ENCODE results near the gene TOP2B. TPM values are rescaled to one million over a fixed set of nuclear protein-coding genes. Genes with fewer than 3 reads are reported as not detected.

TOP2B gene
- total and polyA plus RNA-seq, 4 donors: 211 to 331 (median 254) TPM

DNA sequence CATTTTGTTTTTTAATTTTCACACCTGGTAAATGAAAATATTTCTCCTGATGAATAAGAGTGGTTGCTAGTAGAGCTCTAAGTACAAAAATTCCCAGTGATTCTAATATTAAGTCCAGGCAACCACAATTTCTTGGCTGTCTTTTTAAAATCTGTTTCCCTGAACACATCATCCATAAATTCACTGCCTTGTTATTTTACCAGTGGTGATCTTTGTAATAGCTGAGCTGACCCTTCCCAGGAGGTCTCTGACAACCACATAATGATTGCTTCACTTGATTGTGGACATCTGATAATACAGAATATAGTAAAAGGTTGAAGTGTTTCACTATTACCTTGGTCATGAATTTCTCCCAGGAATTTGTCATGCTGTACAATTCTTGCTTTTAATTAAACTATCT, 13.9 kb upstream of the TOP2B start:
- no peak for DNase-seq (ENCODE audit: low read depth in 4 of 6, low spot score in 6 of 6)
- Histone ChIP-seq H3K4me3 (ENCODE audit: low read depth, low read length) (no peak overlapping the region), H3K27me3 (ENCODE audit: control insufficient read depth, insufficient read depth, low read length) (no peaks in the 10 kb centered on the region), H3K9me3 (ENCODE audit: control insufficient read depth, insufficient read depth, low read length) (no peaks in the 10 kb centered on the region), H3K36me3 (ENCODE audit: control insufficient read depth, insufficient read depth, low read length) (no peaks in the 10 kb centered on the region), H3K27ac (ENCODE audit: low read depth, low read length) (no peak overlapping the region), H3K4me1 (ENCODE audit: control insufficient read depth, insufficient read depth, low read length) (no peaks in the 10 kb centered on the region)

DNA sequence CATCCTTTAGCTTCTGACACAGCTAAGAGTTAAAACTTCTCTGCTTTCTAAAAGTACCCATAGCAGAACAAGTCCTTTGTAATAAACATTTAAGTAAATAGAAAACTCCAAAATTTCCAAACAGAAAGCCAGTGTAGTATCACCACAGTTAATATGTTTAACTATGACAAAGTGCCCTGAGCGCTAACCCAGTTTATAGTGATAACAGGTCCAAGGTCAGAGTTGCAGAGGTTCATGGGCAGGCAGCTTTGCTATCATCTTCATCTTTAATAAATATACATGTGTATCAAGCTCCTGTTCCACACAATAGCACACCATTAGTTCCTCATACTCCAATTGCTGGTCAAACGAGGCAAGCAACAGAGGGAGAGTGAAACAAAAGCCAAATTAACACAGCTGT, 12.4 kb upstream of the TOP2B start:
- 80% methylated on average over 1 of the region's 2 CpGs for WGBS (ENCODE audit: insufficient coverage)
- H3K27ac ChIP-seq (ENCODE audit: low read depth, low read length): no peak overlapping the region

DNA sequence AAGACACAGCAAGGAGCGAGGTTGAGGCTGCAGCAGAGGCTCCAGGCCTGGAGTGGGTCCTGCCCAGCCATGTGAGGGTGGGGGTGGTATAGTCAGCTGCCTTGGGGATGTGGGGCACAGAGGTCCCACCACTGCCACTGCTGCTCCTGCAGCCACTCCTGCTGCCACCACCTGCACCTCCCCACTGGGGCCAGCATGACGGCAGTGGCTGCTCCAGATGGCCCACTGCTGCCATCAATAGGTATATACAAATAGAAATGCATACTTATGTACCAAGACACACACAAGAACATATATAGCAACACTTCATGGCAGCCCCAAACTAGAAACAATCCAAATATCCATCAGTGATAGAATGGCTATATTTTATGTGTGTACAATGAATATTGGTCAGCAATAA, 10.0 kb upstream of the TOP2B start:
- H3K9me3 ChIP-seq (ENCODE audit: control insufficient read depth, insufficient read depth, low read length): no peaks in the 10 kb centered on the region
- H3K27ac ChIP-seq (ENCODE audit: low read depth, low read length): no peak overlapping the region
- H3K4me3 ChIP-seq (ENCODE audit: low read depth, low read length): no peak overlapping the region
- WGBS (ENCODE audit: insufficient coverage): no CpG with 5 or more reads among the region's 2 CpGs
- DNase-seq (ENCODE audit: low read depth in 4 of 6, low spot score in 6 of 6): no peak
- H3K27me3 ChIP-seq (ENCODE audit: control insufficient read depth, insufficient read depth, low read length): no peaks in the 10 kb centered on the region
- H3K36me3 ChIP-seq (ENCODE audit: control insufficient read depth, insufficient read depth, low read length): no peaks in the 10 kb centered on the region
- no peaks in the 10 kb centered on the region for H3K4me1 ChIP-seq (ENCODE audit: control insufficient read depth, insufficient read depth, low read length)

More for the DNA sequence above, 12.4 kb upstream of the TOP2B start:
- Histone ChIP-seq H3K4me3 (ENCODE audit: low read depth, low read length) (no peak overlapping the region), H3K36me3 (ENCODE audit: control insufficient read depth, insufficient read depth, low read length) (no peaks in the 10 kb centered on the region), H3K9me3 (ENCODE audit: control insufficient read depth, insufficient read depth, low read length) (no peaks in the 10 kb centered on the region), H3K4me1 (ENCODE audit: control insufficient read depth, insufficient read depth, low read length) (no peaks in the 10 kb centered on the region), H3K27me3 (ENCODE audit: control insufficient read depth, insufficient read depth, low read length) (no peaks in the 10 kb centered on the region)
- DNase-seq (ENCODE audit: low read depth in 4 of 6, low spot score in 6 of 6): no peak

DNA sequence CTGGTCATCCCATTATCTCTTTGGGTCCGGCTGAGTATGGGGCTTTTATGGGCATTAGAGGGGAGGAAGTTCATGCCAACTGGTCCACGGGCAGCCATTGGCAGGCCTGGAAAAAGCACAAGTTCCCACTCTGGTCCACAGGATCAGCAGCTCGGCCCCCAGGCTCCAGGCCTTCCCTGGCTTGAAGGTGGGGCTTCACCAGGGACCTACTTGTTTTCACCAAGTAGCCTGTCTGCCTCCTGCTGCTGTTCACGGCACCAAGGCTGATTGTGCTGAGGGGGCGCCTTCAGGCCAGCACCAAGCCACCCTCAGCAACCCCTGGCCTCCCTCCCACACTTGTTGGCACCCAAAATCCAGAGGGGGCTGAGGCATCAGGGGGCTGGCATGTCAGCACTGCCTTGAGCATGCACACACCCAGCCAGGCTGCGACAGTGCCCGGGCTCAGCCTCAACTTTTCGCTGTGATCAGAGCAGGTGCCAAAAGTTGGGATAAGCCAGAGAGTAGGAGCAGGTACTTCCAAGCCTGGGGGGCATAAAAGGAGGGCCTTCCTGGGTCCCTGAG, 9.1 kb upstream of the TOP2B start:
- H3K4me1 ChIP-seq (ENCODE audit: control insufficient read depth, insufficient read depth, low read length): no peaks in the 10 kb centered on the region
- no peak for DNase-seq (ENCODE audit: low read depth in 4 of 6, low spot score in 6 of 6)
- H3K9me3 ChIP-seq (ENCODE audit: control insufficient read depth, insufficient read depth, low read length): no peaks in the 10 kb centered on the region
- WGBS (ENCODE audit: insufficient coverage): 94% methylated on average over 8 of the region's 8 CpGs
- no peak overlapping the region for H3K27ac ChIP-seq (ENCODE audit: low read depth, low read length)
- H3K36me3 ChIP-seq (ENCODE audit: control insufficient read depth, insufficient read depth, low read length): no peaks in the 10 kb centered on the region
- H3K4me3 ChIP-seq (ENCODE audit: low read depth, low read length): no peak overlapping the region
- no peaks in the 10 kb centered on the region for H3K27me3 ChIP-seq (ENCODE audit: control insufficient read depth, insufficient read depth, low read length)

DNA sequence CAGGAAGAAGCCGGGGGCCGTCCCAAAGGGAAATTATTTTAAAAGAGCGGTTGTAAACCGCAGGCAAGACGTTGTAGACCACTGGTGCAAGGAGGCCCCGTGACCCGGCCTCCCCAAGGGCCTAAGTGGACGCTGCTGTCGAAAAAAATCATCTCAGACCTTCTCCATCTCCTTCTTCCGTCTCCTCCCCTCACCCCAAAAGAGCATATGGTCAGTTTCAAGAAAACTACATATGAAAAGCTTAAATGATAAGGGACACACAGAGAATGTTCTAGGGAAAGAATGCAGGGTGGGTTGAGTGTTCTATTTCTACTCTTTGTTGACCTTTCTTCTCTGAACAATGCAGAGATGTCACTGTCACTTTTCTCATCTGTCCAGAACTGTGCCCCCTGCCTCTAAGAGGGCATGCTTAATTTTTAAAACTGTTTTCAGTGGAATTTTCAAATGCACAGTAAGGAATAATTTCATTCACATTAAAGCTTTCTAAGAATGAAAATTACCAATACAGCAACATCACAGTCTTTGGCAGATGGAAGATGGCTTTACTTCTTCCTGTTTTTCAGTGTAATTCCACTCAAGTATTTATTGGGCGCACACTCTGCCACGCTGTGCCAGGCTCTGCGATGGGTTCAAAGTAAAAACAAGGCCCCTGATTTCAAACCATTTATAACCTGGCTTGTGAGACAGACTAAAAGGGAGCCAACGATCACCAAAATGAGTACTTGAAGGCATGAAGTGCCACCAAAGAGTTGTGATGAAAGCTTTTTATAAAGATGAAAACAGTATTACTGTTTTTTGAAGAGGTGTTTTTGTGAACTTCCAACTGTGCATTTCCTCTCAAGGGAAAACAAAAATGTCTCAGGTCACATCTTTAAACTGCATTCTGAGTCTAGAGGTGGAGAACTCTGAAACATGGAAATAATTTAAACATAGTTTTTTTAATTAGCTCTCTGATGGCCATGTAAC, 891 bp upstream of the TOP2B start:
- Histone ChIP-seq H3K9me3 (ENCODE audit: control insufficient read depth, insufficient read depth, low read length) (no peaks in the 10 kb centered on the region), H3K36me3 (ENCODE audit: control insufficient read depth, insufficient read depth, low read length) (no peaks in the 10 kb centered on the region), H3K4me1 (ENCODE audit: control insufficient read depth, insufficient read depth, low read length) (peaks cover 15% of the 10 kb centered on the region), H3K27ac (ENCODE audit: low read depth, low read length) (peak overlapping the region; percentile 95), H3K27me3 (ENCODE audit: control insufficient read depth, insufficient read depth, low read length) (no peaks in the 10 kb centered on the region), H3K4me3 (ENCODE audit: low read depth, low read length) (peak overlapping the region; percentile 70)
- peak in 1 of 6 donors; percentile 43 for DNase-seq (ENCODE audit: low read depth in 4 of 6, low spot score in 6 of 6)
- WGBS (ENCODE audit: insufficient coverage): 0% methylated on average over 8 of the region's 14 CpGs

DNA sequence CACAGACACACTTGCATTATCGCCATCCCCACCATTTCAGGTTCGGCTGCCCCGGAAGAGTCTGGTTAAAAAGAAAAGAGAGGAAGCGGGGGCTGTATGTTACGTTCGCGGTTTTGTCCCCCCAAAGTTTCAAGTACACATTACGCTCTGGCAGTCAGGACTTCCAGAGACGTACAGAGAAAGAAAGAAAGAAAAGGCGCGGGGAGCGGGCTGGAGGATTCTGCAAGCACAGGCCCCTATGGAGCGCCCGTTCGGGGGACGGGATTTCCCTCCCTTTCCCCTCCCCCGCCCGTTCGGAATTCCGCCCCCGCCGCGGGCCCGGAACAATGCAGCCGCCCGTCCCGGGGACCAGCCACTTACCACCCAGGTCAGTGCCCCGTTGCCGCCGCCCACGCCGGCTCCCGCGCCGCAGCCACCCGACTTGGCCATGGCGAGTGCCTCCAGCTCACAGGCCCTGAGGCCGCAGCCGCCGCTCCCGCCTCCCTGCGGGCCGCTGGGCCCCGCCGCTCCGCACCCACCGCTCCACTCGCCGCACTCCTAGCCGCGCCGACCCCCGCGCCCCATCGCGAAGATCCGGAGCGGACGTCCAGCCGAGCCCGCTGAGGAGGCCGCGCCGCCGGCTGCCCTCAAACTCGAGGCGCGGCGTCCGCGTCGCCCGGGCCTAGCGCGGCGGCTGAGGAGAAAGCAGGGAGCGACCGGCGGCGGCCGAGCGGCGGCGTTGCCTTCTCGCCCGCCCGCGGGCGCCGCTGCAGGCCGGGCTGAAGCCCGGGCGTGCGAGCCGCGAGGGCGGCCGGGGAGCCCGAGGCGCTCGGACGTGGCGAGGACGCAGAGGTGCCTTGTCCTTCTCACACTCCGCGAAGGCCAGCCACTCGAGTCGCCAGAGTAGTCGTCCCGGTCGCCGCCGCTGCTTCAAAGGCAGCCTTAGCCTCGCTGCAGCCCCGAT, 567 bp downstream of the TOP2B start:
- Histone ChIP-seq H3K9me3 (ENCODE audit: control insufficient read depth, insufficient read depth, low read length) (no peaks in the 10 kb centered on the region), H3K27ac (ENCODE audit: low read depth, low read length) (peak overlapping the region; percentile 95), H3K36me3 (ENCODE audit: control insufficient read depth, insufficient read depth, low read length) (no peaks in the 10 kb centered on the region), H3K27me3 (ENCODE audit: control insufficient read depth, insufficient read depth, low read length) (no peaks in the 10 kb centered on the region), H3K4me1 (ENCODE audit: control insufficient read depth, insufficient read depth, low read length) (peaks cover 15% of the 10 kb centered on the region), H3K4me3 (ENCODE audit: low read depth, low read length) (peak overlapping the region; percentile 70)
- WGBS (ENCODE audit: insufficient coverage): under 1% methylated on average over 103 of the region's 115 CpGs
- DNase-seq (ENCODE audit: low read depth in 4 of 6, low spot score in 6 of 6): peak in 5 of 6 donors; percentile 38 to 85 (median 63)

DNA sequence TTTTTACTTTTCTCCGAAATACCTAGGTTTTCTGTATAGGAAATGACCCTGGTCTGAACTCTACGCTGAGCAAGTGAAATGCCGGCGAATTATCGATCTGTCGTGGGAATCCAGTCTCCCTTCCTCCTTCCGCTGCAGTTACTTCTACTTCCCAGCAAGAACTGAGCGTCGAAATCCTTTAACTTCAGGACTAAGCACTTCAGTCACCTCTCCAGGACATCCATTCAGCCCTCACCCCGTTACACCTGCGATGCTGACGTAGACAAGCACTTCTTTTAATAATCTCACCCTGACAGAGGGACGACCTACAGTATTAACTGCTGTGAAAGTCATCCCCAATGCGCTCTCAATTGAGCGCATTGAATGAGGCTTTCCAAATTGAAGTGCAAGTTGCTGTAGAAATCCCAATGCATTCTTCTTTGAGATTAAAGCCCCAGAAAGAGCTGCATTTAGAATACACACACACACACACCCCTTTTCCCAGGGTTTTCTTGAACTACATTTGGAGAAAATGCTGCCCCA, 1.3 kb downstream of the TOP2B start:
- H3K36me3 ChIP-seq (ENCODE audit: control insufficient read depth, insufficient read depth, low read length): no peaks in the 10 kb centered on the region
- H3K9me3 ChIP-seq (ENCODE audit: control insufficient read depth, insufficient read depth, low read length): no peaks in the 10 kb centered on the region
- 0% methylated on average over 13 of the region's 15 CpGs for whole genome bisulfite sequencing (ENCODE audit: insufficient coverage)
- peak overlapping the region; percentile 70 for H3K4me3 ChIP-seq (ENCODE audit: low read depth, low read length)
- peak in 2 of 6 donors; percentile 61 to 75 for DNase-seq (ENCODE audit: low read depth in 4 of 6, low spot score in 6 of 6)
- no peaks in the 10 kb centered on the region for H3K27me3 ChIP-seq (ENCODE audit: control insufficient read depth, insufficient read depth, low read length)
- peaks cover 18% of the 10 kb centered on the region for H3K4me1 ChIP-seq (ENCODE audit: control insufficient read depth, insufficient read depth, low read length)
- H3K27ac ChIP-seq (ENCODE audit: low read depth, low read length): peak overlapping the region; percentile 95

DNA sequence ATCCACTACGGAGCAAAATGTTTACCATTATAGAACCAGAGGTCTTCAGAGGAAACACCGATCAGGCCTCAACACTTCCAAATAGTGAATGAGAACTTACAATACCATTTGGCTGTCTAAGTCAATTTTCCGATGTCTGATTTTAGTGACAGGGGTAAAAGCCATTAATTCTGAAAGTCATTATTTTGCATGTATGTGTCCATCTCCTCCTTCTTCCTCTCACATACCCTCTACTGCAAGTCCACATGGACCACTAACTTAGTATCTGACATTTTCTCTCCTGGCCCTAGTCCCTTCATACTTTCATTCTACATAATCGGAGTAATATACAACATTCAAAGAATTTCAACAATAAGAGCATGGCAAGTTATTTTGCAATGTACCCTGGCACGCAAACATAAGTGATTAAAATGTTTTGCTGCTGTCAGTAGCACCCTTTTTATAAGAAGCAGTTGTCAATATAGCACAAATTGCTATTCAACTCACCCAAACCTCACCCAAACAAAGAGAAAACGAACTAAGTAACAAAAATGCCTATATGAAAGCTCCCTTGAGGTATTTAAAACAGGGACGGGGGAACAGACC, 1.9 kb downstream of the TOP2B start:
- H3K4me3 ChIP-seq (ENCODE audit: low read depth, low read length): peak overlapping the region; percentile 70
- H3K27me3 ChIP-seq (ENCODE audit: control insufficient read depth, insufficient read depth, low read length): no peaks in the 10 kb centered on the region
- no peak for DNase-seq (ENCODE audit: low read depth in 4 of 6, low spot score in 6 of 6)
- H3K9me3 ChIP-seq (ENCODE audit: control insufficient read depth, insufficient read depth, low read length): no peaks in the 10 kb centered on the region
- peak overlapping the region; percentile 95 for H3K27ac ChIP-seq (ENCODE audit: low read depth, low read length)
- H3K4me1 ChIP-seq (ENCODE audit: control insufficient read depth, insufficient read depth, low read length): peaks cover 18% of the 10 kb centered on the region
- no peaks in the 10 kb centered on the region for H3K36me3 ChIP-seq (ENCODE audit: control insufficient read depth, insufficient read depth, low read length)
- WGBS (ENCODE audit: insufficient coverage): no CpG with 5 or more reads among the region's 7 CpGs

Measured in spinal cord (tissue), 10 donors.